Heart left ventricle (tissue), 16 donors: ENCODE measurements around the gene CD69. TPM values are rescaled to one million over a fixed set of nuclear protein-coding genes. Genes with fewer than 3 reads are reported as not detected.

ENCODE experiments used
- ATAC-seq, 4 donors: fragments of 200-7000 bp; cut with Tn5 transposase; one replicate each; pipeline ENCODE4 v1.9.1; 2020 to 2022; ENCODE audit warnings: moderate library complexity in 4 of 4, mild to moderate bottlenecking in 3 of 4, moderate number of reproducible peaks in 1 of 4
- DNase-seq, 5 donors: peaks; one replicate each; pipeline ENCODE4 v3.0.0-alpha.2; 2020
- H3K27ac ChIP-seq, 12 donors: fragments of 200-600 bp; sonication (generic) in 4 of 12; one replicate each; pipeline versions ENCODE4 v1.5.0 to v1.8.0; 2016 to 2022; ENCODE audit warnings: mild to moderate bottlenecking in 2 of 12
- H3K27me3 ChIP-seq, 9 donors: fragments of 200-600 bp; sonication (generic) in 2 of 9; one replicate each; pipeline versions ENCODE4 v1.5.1 to v1.8.0; 2016 to 2022; ENCODE audit warnings: mild to moderate bottlenecking in 3 of 9
- H3K36me3 ChIP-seq, 9 donors: fragments of 200-600 bp; sonication (generic) in 2 of 9; one replicate each; pipeline versions ENCODE4 v1.5.0 to v1.8.0; 2018 to 2022; ENCODE audit warnings: mild to moderate bottlenecking in 2 of 9
- H3K4me1 ChIP-seq, 12 donors: fragments of 200-600 bp; sonication (generic) in 4 of 12; one replicate each; pipeline versions ENCODE4 v1.5.0 to v1.8.0; 2016 to 2022; ENCODE audit warnings: mild to moderate bottlenecking in 3 of 12
- H3K4me3 ChIP-seq, 12 donors: fragments of 200-600 bp; sonication (generic) in 4 of 12; one replicate each; pipeline versions ENCODE4 v1.5.0 to v1.8.0; 2017 to 2022; ENCODE audit warnings: mild to moderate bottlenecking in 9 of 12, moderate library complexity in 4 of 12
- H3K9me3 ChIP-seq, 12 donors: fragments of 200-600 bp; sonication (generic) in 4 of 12; one replicate each; pipeline versions ENCODE4 v1.5.0 to v1.8.0; 2016 to 2022; ENCODE audit warnings: mild to moderate bottlenecking in 1 of 12
- CTCF ChIP-seq, 12 donors: fragments of 200-600 bp; sonication (generic) in 4 of 12; IDR thresholded peaks; one replicate each; pipeline versions ENCODE4 v1.5.0 to v1.8.0; 2018 to 2022; ENCODE audit warnings: antibody characterized with exemption in 12 of 12, mild to moderate bottlenecking in 5 of 12
- POLR2A ChIP-seq, 2 donors: fragments of 450-650 bp; IDR thresholded peaks; one replicate each; pipeline ENCODE4 v1.6.1; 2017; ENCODE audit warnings: antibody characterized with exemption in 2 of 2, mild to moderate bottlenecking in 2 of 2, moderate library complexity in 2 of 2
- WGBS, 4 donors: extraction: QIAGEN DNeasy Blood & Tissue Kit in 2 of 4; methylation state at CpG; one replicate each; pipeline versions ENCODE4 v1.1.5 to v1.1.7; 2013 to 2018; 5-methylcytosine and 5-hydroxymethylcytosine counted together
- intact Hi-C, 10 donors: fragments of 100-400 bp; cut with DNase I; formaldehyde crosslinking; loops; one replicate each; pipeline versions ENCODE4 v1.11.1 to v1.14.2; 2022
- polyA plus RNA-seq, 2 donors: library from polyadenylated mRNA; stranded (reverse); fragments of 200-250 nt; gene quantifications; one replicate each; pipeline ENCODE4 v1.2.3, GENCODE V29; 2013
- total RNA-seq, 9 donors: library from RNA; depleted of rRNA in 2 of 9; stranded (reverse); fragments of >200 nt in 2 of 9; fragmentation: NEBNext Ultra II Directional in 3 of 9; extraction: Animal tissue kit (Norgen Biotek cat#: 25700) in 3 of 9; gene quantifications; one replicate each; pipeline versions ENCODE4 v1.1.0 to v1.2.4, GENCODE V29; 2016 to 2023
- donor health status: ischemic (EF 13 %, LVEDD 7.1; RV severe dilation, severe dysfunction).
- donor health status: healthy with polysubstance abuse.
- donor health status: DM: no; HTN: yes; CAD: no.
- donor health status: DM: no; HTN: no; CAD: no.
- donor health status: ischemic (EF 25% LVEDD 6.9; RV normal size, moderate dysfunction).
- donor health status: ischemic (EF 25% LVEDD 5.7; RV mildly dilated, moderate dysfunction).
- donor health status: healthy.
- donor health status: DM: yes; HTN: yes; CAD: no.
- donor health status: ischemic (EF 35%, LVEDD 5.7; RV mildly dilated, moderate dysfunction).
- donor health status: nonischemic (EF 11% LVEDD 7.7; RV severe dilation, severe dysfunction).
- donor health status: DM: yes; HTN: yes; CAD: no.
- donor health status: PGD.
- donor health status: ischemic (EF 29% LVEDD 5.4; RV normal size, mild dysfunction).
- donor health status: nonischemic (EF 23%, LVEDD 6.1; RV moderate dilation, normal function).

CD69 gene
- total and polyA plus RNA-seq, 11 donors = 0.16 to 6.4 (median 0.43) TPM; not detected in 3

- DNase-seq (no peak), ATAC-seq (no peak)
- intact Hi-C loops = no loop called here
- H3K9me3 ChIP-seq = no peaks in the 10 kb centered on the region
- peak overlapping the region in 3 of 12 donors; percentile 11 to 88 (median 17) for H3K27ac ChIP-seq
- H3K27me3 ChIP-seq = no peaks in the 10 kb centered on the region
- peaks cover 0 to 23% (median 0%) of the 10 kb centered on the region in 12 donors for H3K4me1 ChIP-seq
- no peaks in the 10 kb centered on the region for H3K36me3 ChIP-seq
- TF ChIP-seq POLR2A (IDR thresholded peaks at IDR 0.05) (no peak), CTCF (IDR thresholded peaks at IDR 0.05) (no peak)
- peak overlapping the region in 1 of 12 donors; percentile 50 for H3K4me3 ChIP-seq
- WGBS, 4 donors = 87 to 91% (median 89%) methylated on average over 2 of the region's 2 CpGs
These were observed 28.9 kb downstream of the CD69 start for GRCh38 chr12:9731797-9732196.

- peaks cover 0 to 19% (median 0%) of the 10 kb centered on the region in 12 donors for H3K4me1 ChIP-seq
- DNase-seq = no peak
- no peaks in the 10 kb centered on the region for H3K9me3 ChIP-seq
- peak overlapping the region in 3 of 12 donors; percentile 11 to 88 (median 17) for H3K27ac ChIP-seq
- 75 to 77% (median 76%) methylated on average over 6 of the region's 6 CpGs for WGBS, 4 donors
- no peaks in the 10 kb centered on the region for H3K27me3 ChIP-seq
- no peak for ATAC-seq
- TF ChIP-seq CTCF (IDR thresholded peaks at IDR 0.05) = no peak
- no peak for TF ChIP-seq POLR2A (IDR thresholded peaks at IDR 0.05)
- no peaks in the 10 kb centered on the region for H3K36me3 ChIP-seq
- intact Hi-C loops = no loop called here
- peak overlapping the region in 1 of 12 donors; percentile 50 for H3K4me3 ChIP-seq
These were observed 29.3 kb downstream of the CD69 start for GRCh38 chr12:9731393-9731792.

GRCh38 chr12:9730591-9730990 is 30.1 kb downstream of the CD69 start:
- Histone ChIP-seq H3K36me3 (no peaks in the 10 kb centered on the region), H3K27ac (peak overlapping the region in 1 of 12 donors; percentile 88), H3K4me3 (peak overlapping the region in 1 of 12 donors; percentile 50), H3K9me3 (no peaks in the 10 kb centered on the region), H3K4me1 (peaks cover 0 to 12% (median 0%) of the 10 kb centered on the region in 12 donors), H3K27me3 (no peaks in the 10 kb centered on the region)
- TF ChIP-seq POLR2A (IDR thresholded peaks at IDR 0.05) (no peak), CTCF (IDR thresholded peaks at IDR 0.05) (no peak)
- DNase-seq (no peak), ATAC-seq (no peak)
- intact Hi-C loops = no loop called here
- WGBS, 4 donors = 77 to 84% (median 81%) methylated on average over 6 of the region's 6 CpGs

- 58 to 72% (median 65%) methylated on average over 3 of the region's 3 CpGs for WGBS, 4 donors
- intact Hi-C loops = no loop called here
- no peaks in the 10 kb centered on the region for H3K9me3 ChIP-seq
- no peaks in the 10 kb centered on the region for H3K27me3 ChIP-seq
- H3K36me3 ChIP-seq = no peaks in the 10 kb centered on the region
- H3K27ac ChIP-seq = peak overlapping the region in 1 of 12 donors; percentile 88
- H3K4me1 ChIP-seq = peaks cover 0 to 9% (median 0%) of the 10 kb centered on the region in 12 donors
- H3K4me3 ChIP-seq = peak overlapping the region in 1 of 12 donors; percentile 50
- no peak for TF ChIP-seq POLR2A (IDR thresholded peaks at IDR 0.05)
- TF ChIP-seq CTCF (IDR thresholded peaks at IDR 0.05) = no peak
- ATAC-seq (no peak), DNase-seq (no peak)
These were observed 30.7 kb downstream of the CD69 start for GRCh38 chr12:9730011-9730410.
